SK-N-SH (cell line): ENCODE measurements around the gene CDC6. TPM values are rescaled to one million over a fixed set of nuclear protein-coding genes. Genes with fewer than 3 reads are reported as not detected.
A peak's percentile ranks its signal among the peaks of the same experiment; 100 is the strongest.

Experiments
- CTCF ChIA-PET: fragments of 300-600, 350-600 bp; formaldehyde crosslinking; extraction: SDS; loops from one replicate; lab custom pipeline; 2021; lab: Yijun Ruan, JAX
- POLR2A ChIA-PET: fragments of 350-600 bp; sonication (Branson Sonifier 250); formaldehyde crosslinking; extraction: SDS; loops from one replicate; lab custom pipeline; 2020; ENCODE audit warnings: antibody characterized with exemption, inconsistent platforms; lab: Yijun Ruan, JAX
- DNase-seq: peaks from one replicate; pipeline ENCODE4 v3.0.0; 2012
- H2AFZ ChIP-seq: fragments of 200-600 bp; sonication (generic); 2 replicates; pipeline ENCODE4 v1.8.1; 2016; ENCODE audit warnings: antibody characterized with exemption, mild to moderate bottlenecking, low read depth
- H3F3A ChIP-seq: fragments of 200-600 bp; sonication (generic); replicated peaks from 2 replicates; pipeline ENCODE3; 2016; ENCODE audit warnings: antibody characterized with exemption, mild to moderate bottlenecking; ENCODE audit not compliant: insufficient read depth
- H3K27ac ChIP-seq, 2 experiments: fragments of 200-500 bp in 1 of 2; fragments of 200-600 bp in 1 of 2; sonication (Bioruptor generic) in 1 of 2; sonication (generic), shearing (Covaris generic) in 1 of 2; 2 replicates each; pipeline versions ENCODE4 v1.5.1 to v1.6.1; 2014 to 2016; ENCODE audit warnings: low read depth in 2 of 2, inconsistent platforms in 1 of 2, low read length in 1 of 2, mild to moderate bottlenecking in 1 of 2, mixed read lengths in 1 of 2
- H3K27me3 ChIP-seq: fragments of 200-600 bp; sonication (generic), shearing (Covaris generic); 2 replicates; pipeline ENCODE4 v1.6.1; 2016; ENCODE audit warnings: mixed run types; ENCODE audit not compliant: insufficient read depth
- H3K36me3 ChIP-seq, 2 experiments: fragments of 200-500 bp in 1 of 2; fragments of 200-600 bp in 1 of 2; sonication (Bioruptor generic) in 1 of 2; sonication (generic) in 1 of 2; replicated peaks in 1 of 2; 2 replicates each; pipeline versions ENCODE3 to v1.5.1; 2014 to 2016; ENCODE audit warnings: low read length in 1 of 2, mild to moderate bottlenecking in 1 of 2; ENCODE audit not compliant: insufficient read depth in 2 of 2, control insufficient read depth in 1 of 2
- H3K4me1 ChIP-seq, 2 experiments: fragments of 200-500 bp in 1 of 2; fragments of 200-600 bp in 1 of 2; sonication (Bioruptor generic) in 1 of 2; sonication (generic), shearing (Covaris generic) in 1 of 2; 2 replicates each; pipeline versions ENCODE4 v1.5.1 to v1.6.1; 2014 to 2016; ENCODE audit warnings: low read depth in 1 of 2, low read length in 1 of 2, mixed run types in 1 of 2; ENCODE audit not compliant: insufficient read depth in 2 of 2, control insufficient read depth in 1 of 2
- H3K4me2 ChIP-seq: fragments of 200-600 bp; sonication (generic), shearing (Covaris generic); 2 replicates; pipeline ENCODE4 v1.6.1; 2017; ENCODE audit warnings: mixed run types
- H3K4me3 ChIP-seq, 2 experiments: fragments of 200-500 bp in 1 of 2; fragments of 200-600 bp in 1 of 2; sonication (Bioruptor generic) in 1 of 2; sonication (generic), shearing (Covaris generic) in 1 of 2; 2 replicates each; pipeline versions ENCODE4 v1.5.1 to v1.8.1; 2014 to 2016; ENCODE audit warnings: low read depth in 2 of 2, inconsistent platforms in 1 of 2, low read length in 1 of 2, mild to moderate bottlenecking in 1 of 2, mixed read lengths in 1 of 2, moderate library complexity in 1 of 2
- H3K79me2 ChIP-seq: fragments of 200-600 bp; sonication (generic); 2 replicates; pipeline ENCODE4 v1.8.1; 2017; ENCODE audit warnings: mild to moderate bottlenecking; ENCODE audit not compliant: insufficient read depth
- H3K9ac ChIP-seq: fragments of 200-600 bp; sonication (generic); 2 replicates; pipeline ENCODE4 v1.6.1; 2017; ENCODE audit warnings: mixed run types
- H3K9me2 ChIP-seq: fragments of 200-600 bp; sonication (generic); 2 replicates; pipeline ENCODE4 v1.6.1; 2017; ENCODE audit warnings: mixed run types
- H3K9me3 ChIP-seq: fragments of 200-600 bp; sonication (generic); 2 replicates; pipeline ENCODE4 v1.6.1; 2017; ENCODE audit warnings: mixed run types, mild to moderate bottlenecking, moderate library complexity
- H4K20me1 ChIP-seq: fragments of 200-600 bp; sonication (generic); 2 replicates; pipeline ENCODE4 v1.6.1; 2017; ENCODE audit warnings: mild to moderate bottlenecking, mixed run types; ENCODE audit not compliant: insufficient read depth
- CHD2 ChIP-seq: fragments of 150-350 bp; IDR thresholded peaks from 2 replicates; pipeline ENCODE4 v1.6.1; 2018; ENCODE audit warnings: low read length; ENCODE audit not compliant: partially characterized antibody
- FOSL2 ChIP-seq: IDR thresholded peaks from 2 replicates; pipeline ENCODE4 v1.4.0; 2012; ENCODE audit warnings: low read depth, mild to moderate bottlenecking, moderate library complexity, borderline replicate concordance
- FOXJ3 ChIP-seq: sonication (generic); formaldehyde crosslinking; IDR thresholded peaks from 2 replicates; pipeline ENCODE4 v1.5.1; 2020; ENCODE audit warnings: mild to moderate bottlenecking, missing genetic modification reagents
- GATA2 ChIP-seq: sonication (generic); formaldehyde crosslinking; IDR thresholded peaks from 2 replicates; pipeline ENCODE4 v1.5.0; 2020; ENCODE audit warnings: mild to moderate bottlenecking, missing genetic modification reagents
- JUND ChIP-seq: IDR thresholded peaks from 2 replicates; pipeline ENCODE4 v1.4.0; 2012
- MEF2A ChIP-seq: IDR thresholded peaks from 2 replicates; pipeline ENCODE4 v1.4.0; 2012; ENCODE audit warnings: low read depth, borderline replicate concordance
- POLR2AphosphoS5 ChIP-seq: IDR thresholded peaks from 2 replicates; pipeline ENCODE4 v1.6.1; 2012; ENCODE audit warnings: low read depth, low read length
- RAD21 ChIP-seq: IDR thresholded peaks from 2 replicates; pipeline ENCODE4 v1.6.1; 2012; ENCODE audit warnings: mild to moderate bottlenecking, low read length
- RCOR1 ChIP-seq: fragments of 150-350 bp; IDR thresholded peaks from 2 replicates; pipeline ENCODE4 v1.6.1; 2017; ENCODE audit warnings: antibody characterized with exemption, low read length
- RFX5 ChIP-seq: IDR thresholded peaks from 2 replicates; pipeline ENCODE4 v1.6.1; 2012; ENCODE audit warnings: mild to moderate bottlenecking, improper control_type of control experiment, low read length
- RXRA ChIP-seq: IDR thresholded peaks from 2 replicates; pipeline ENCODE4 v1.4.0; 2012; ENCODE audit warnings: low read depth, mild to moderate bottlenecking, borderline replicate concordance
- SIN3A ChIP-seq: IDR thresholded peaks from 2 replicates; pipeline ENCODE4 v1.6.1; 2012; ENCODE audit warnings: low read depth, mild to moderate bottlenecking, low read length, moderate library complexity, borderline replicate concordance
- TAF1 ChIP-seq: IDR thresholded peaks from 2 replicates; pipeline ENCODE4 v1.6.1; 2012; ENCODE audit warnings: low read depth, mild to moderate bottlenecking, low read length, moderate library complexity, borderline replicate concordance
- TCF12 ChIP-seq: IDR thresholded peaks from 2 replicates; pipeline ENCODE4 v1.4.0; 2012
- YY1 ChIP-seq: IDR thresholded peaks from 2 replicates; pipeline ENCODE4 v1.4.0; 2012; ENCODE audit warnings: low read depth, mild to moderate bottlenecking
- WGBS: methylation state at CpG from one replicate; pipeline ENCODE4 v1.1.6; 2017; ENCODE audit warnings: low lambda C conversion rate; 5-methylcytosine and 5-hydroxymethylcytosine counted together
- polyA plus RNA-seq, 3 experiments: library from polyadenylated mRNA; depleted of rRNA; stranded (reverse); fragments of >200 nt; gene quantifications; 2 replicates each; pipeline ENCODE4 v1.2.3, GENCODE V29; 2012
- TF ChIP-seq, protein P1 (sequence below): fragments of 200-600 bp; sonication (generic); IDR thresholded peaks from 2 replicates; pipeline ENCODE4 v1.6.1; 2017; ENCODE audit warnings: antibody characterized with exemption, mild to moderate bottlenecking, moderate library complexity
- TF ChIP-seq, protein P2 (sequence below): IDR thresholded peaks from 2 replicates; pipeline ENCODE4 v1.4.0; 2012; ENCODE audit warnings: low read depth
- TF ChIP-seq, protein P3 (sequence below): IDR thresholded peaks from 2 replicates; pipeline ENCODE4 v1.6.1; 2012; ENCODE audit warnings: mild to moderate bottlenecking, low read depth, low read length, moderate library complexity
- TF ChIP-seq, protein P4 (sequence below): IDR thresholded peaks from 2 replicates; pipeline ENCODE4 v1.4.0; 2012; ENCODE audit warnings: low read depth, borderline replicate concordance
- TF ChIP-seq, protein P5 (sequence below): fragments of 150-350 bp; IDR thresholded peaks from 2 replicates; pipeline ENCODE4 v1.6.1; 2016; ENCODE audit warnings: mild to moderate bottlenecking, low read depth, low read length

The CDC6 gene
- polyA plus RNA-seq, 1 of the 3 experiments (the other 2 are of a cell fraction) = 12.7 TPM

DNA sequence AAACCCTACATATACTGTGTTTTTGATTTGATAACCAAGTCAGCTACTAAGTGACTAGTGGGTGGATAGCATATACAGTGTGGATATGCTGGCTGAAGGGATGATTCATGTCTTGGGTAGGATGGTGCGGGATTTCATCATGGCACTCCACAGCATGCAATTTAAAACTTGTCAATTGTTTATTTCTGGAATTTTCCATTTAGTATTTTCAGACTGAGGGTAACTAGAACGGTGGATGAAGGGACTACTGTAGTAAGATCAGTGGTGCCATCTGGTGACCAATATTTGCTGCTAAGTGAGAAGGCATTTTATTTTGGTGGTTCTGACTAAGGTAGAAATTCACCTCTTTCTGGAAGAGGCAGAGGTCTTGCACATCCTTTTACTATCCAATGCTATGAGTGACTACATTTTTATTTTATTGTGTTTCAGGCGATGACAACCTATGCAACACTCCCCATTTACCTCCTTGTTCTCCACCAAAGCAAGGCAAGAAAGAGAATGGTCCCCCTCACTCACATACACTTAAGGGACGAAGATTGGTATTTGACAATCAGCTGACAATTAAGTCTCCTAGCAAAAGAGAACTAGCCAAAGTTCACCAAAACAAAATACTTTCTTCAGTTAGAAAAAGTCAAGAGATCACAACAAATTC lies 3.1 kb downstream of the CDC6 start (continued):
- TF ChIP-seq, protein P1, sequence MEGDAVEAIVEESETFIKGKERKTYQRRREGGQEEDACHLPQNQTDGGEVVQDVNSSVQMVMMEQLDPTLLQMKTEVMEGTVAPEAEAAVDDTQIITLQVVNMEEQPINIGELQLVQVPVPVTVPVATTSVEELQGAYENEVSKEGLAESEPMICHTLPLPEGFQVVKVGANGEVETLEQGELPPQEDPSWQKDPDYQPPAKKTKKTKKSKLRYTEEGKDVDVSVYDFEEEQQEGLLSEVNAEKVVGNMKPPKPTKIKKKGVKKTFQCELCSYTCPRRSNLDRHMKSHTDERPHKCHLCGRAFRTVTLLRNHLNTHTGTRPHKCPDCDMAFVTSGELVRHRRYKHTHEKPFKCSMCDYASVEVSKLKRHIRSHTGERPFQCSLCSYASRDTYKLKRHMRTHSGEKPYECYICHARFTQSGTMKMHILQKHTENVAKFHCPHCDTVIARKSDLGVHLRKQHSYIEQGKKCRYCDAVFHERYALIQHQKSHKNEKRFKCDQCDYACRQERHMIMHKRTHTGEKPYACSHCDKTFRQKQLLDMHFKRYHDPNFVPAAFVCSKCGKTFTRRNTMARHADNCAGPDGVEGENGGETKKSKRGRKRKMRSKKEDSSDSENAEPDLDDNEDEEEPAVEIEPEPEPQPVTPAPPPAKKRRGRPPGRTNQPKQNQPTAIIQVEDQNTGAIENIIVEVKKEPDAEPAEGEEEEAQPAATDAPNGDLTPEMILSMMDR = peak; percentile 79
- TF ChIP-seq GATA2 (no peak), RCOR1 (no peak), FOSL2 (0 out of 2 replicates have a peak, but pooled peaks have one; percentile 4), TCF12 (no peak)
- TF ChIP-seq, protein P2, sequence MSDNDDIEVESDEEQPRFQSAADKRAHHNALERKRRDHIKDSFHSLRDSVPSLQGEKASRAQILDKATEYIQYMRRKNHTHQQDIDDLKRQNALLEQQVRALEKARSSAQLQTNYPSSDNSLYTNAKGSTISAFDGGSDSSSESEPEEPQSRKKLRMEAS = no peak

DNA sequence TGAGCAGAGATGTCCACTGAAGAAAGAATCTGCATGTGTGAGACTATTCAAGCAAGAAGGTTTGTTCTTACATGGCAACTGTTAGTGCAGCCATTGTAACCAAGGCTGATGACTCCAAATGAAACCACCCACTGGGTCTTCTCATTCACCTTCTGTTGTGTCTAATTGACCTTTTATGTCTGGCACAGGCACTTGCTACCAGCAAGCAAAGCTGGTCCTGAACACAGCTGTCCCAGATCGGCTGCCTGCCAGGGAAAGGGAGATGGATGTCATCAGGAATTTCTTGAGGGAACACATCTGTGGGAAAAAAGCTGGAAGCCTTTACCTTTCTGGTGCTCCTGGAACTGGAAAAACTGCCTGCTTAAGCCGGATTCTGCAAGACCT lies 3.6 kb downstream of the CDC6 start:
- Histone ChIP-seq H3K36me3 (peaks cover 27 to 28% of the 10 kb centered on the region in 2 experiments), H4K20me1 (no peaks in the 10 kb centered on the region), H3F3A (peaks cover 12% of the 10 kb centered on the region), H3K4me3 (no peak overlapping the region), H3K9me3 (no peaks in the 10 kb centered on the region), H3K9ac (no peak overlapping the region), H3K27ac (no peak overlapping the region), H2AFZ (no peak overlapping the region), H3K9me2 (no peaks in the 10 kb centered on the region), H3K27me3 (no peaks in the 10 kb centered on the region), H3K79me2 (peaks cover 30% of the 10 kb centered on the region), H3K4me1 (peaks cover 0 to 7% of the 10 kb centered on the region in 2 experiments; a peak in 2 of 4 replicates), H3K4me2 (no peak overlapping the region)
- CTCF ChIA-PET = interaction anchor here (0.7 to 36.0 kb wide), 21 partner anchors 9 to 229 kb away, joined by 3 to 1706 read pairs (median 4); partner anchors contain the start of genes GJD3 and WIPF2
- 100% methylated on average over 2 of the region's 2 CpGs for WGBS
- no peak for DNase-seq
- POLR2A ChIA-PET = no interaction called here
- TF ChIP-seq RAD21 = no peak
- no peak for TF ChIP-seq FOXJ3 (CRISPR knock-in tag)
- TF ChIP-seq, protein P1 = no peak
- TF ChIP-seq, protein P3, sequence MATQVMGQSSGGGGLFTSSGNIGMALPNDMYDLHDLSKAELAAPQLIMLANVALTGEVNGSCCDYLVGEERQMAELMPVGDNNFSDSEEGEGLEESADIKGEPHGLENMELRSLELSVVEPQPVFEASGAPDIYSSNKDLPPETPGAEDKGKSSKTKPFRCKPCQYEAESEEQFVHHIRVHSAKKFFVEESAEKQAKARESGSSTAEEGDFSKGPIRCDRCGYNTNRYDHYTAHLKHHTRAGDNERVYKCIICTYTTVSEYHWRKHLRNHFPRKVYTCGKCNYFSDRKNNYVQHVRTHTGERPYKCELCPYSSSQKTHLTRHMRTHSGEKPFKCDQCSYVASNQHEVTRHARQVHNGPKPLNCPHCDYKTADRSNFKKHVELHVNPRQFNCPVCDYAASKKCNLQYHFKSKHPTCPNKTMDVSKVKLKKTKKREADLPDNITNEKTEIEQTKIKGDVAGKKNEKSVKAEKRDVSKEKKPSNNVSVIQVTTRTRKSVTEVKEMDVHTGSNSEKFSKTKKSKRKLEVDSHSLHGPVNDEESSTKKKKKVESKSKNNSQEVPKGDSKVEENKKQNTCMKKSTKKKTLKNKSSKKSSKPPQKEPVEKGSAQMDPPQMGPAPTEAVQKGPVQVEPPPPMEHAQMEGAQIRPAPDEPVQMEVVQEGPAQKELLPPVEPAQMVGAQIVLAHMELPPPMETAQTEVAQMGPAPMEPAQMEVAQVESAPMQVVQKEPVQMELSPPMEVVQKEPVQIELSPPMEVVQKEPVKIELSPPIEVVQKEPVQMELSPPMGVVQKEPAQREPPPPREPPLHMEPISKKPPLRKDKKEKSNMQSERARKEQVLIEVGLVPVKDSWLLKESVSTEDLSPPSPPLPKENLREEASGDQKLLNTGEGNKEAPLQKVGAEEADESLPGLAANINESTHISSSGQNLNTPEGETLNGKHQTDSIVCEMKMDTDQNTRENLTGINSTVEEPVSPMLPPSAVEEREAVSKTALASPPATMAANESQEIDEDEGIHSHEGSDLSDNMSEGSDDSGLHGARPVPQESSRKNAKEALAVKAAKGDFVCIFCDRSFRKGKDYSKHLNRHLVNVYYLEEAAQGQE = no peak
- TF ChIP-seq TCF12 = no peak
- no peak for TF ChIP-seq CHD2
- TF ChIP-seq MEF2A = no peak
- TF ChIP-seq, protein P4, sequence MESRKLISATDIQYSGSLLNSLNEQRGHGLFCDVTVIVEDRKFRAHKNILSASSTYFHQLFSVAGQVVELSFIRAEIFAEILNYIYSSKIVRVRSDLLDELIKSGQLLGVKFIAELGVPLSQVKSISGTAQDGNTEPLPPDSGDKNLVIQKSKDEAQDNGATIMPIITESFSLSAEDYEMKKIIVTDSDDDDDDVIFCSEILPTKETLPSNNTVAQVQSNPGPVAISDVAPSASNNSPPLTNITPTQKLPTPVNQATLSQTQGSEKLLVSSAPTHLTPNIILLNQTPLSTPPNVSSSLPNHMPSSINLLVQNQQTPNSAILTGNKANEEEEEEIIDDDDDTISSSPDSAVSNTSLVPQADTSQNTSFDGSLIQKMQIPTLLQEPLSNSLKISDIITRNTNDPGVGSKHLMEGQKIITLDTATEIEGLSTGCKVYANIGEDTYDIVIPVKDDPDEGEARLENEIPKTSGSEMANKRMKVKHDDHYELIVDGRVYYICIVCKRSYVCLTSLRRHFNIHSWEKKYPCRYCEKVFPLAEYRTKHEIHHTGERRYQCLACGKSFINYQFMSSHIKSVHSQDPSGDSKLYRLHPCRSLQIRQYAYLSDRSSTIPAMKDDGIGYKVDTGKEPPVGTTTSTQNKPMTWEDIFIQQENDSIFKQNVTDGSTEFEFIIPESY = no peak
- TF ChIP-seq POLR2AphosphoS5 = no peak
- TF ChIP-seq RCOR1 = no peak
- no peak for TF ChIP-seq SIN3A
- TF ChIP-seq, protein P5, sequence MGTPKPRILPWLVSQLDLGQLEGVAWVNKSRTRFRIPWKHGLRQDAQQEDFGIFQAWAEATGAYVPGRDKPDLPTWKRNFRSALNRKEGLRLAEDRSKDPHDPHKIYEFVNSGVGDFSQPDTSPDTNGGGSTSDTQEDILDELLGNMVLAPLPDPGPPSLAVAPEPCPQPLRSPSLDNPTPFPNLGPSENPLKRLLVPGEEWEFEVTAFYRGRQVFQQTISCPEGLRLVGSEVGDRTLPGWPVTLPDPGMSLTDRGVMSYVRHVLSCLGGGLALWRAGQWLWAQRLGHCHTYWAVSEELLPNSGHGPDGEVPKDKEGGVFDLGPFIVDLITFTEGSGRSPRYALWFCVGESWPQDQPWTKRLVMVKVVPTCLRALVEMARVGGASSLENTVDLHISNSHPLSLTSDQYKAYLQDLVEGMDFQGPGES = no peak
- TF ChIP-seq RFX5 = no peak
- TF ChIP-seq RXRA = no peak
- no peak for TF ChIP-seq YY1
- no peak for TF ChIP-seq JUND
- no peak for TF ChIP-seq TAF1
